Measurements from ENCODE around the gene TTC19.

The TTC19 gene

GRCh38 chr17:15999141-15999973 lies at the start of gene TTC19, which contains the start of gene ZSWIM7:
Gene TTC19, plus strand, starts transcription at chr17:15999824. Its CDS starts 25 bp downstream, at chr17:15999849.
Gene ZSWIM7, minus strand, starts transcription at chr17:15999704. Its CDS starts 110 bp downstream, at chr17:15999594.
- H3K9ac ChIP-seq, result peak within 1 kb of the TSS; percentile 79
- H3K36me3 ChIP-seq (ENCODE audit: control insufficient read depth, insufficient read depth, low read length), result no peaks in the 10 kb centered on the region
- H2AFZ ChIP-seq, result peak within 1 kb of the TSS; percentile 91
- H3K4me2 ChIP-seq (ENCODE audit: low read length), result peak within 1 kb of the TSS; percentile 98
- H3K27ac ChIP-seq, result peak within 1 kb of the TSS; percentile 89
- peak; percentile 21 for TF ChIP-seq CTCF (IDR thresholded peaks at IDR 0.05)
- H3K4me3 ChIP-seq (ENCODE audit: low read depth, low read length), result peak within 1 kb of the TSS; percentile 82
- H3K79me2 ChIP-seq, result peaks cover 17% of the 10 kb centered on the region
- no peaks in the 10 kb centered on the region for H3K9me3 ChIP-seq (ENCODE audit: control insufficient read depth, low read length)
- no peaks in the 10 kb centered on the region for H3K4me1 ChIP-seq
- no peaks in the 10 kb centered on the region for H3K27me3 ChIP-seq (ENCODE audit: control insufficient read depth, insufficient read depth, low read length)

GRCh38 chr17:15951368-15952047 lies 48.1 kb upstream of the TTC19 start:
- Histone ChIP-seq H3K79me2 (no peaks in the 10 kb centered on the region), H3K36me3 (ENCODE audit: control insufficient read depth, insufficient read depth, low read length) (no peaks in the 10 kb centered on the region), H3K27ac (no peak overlapping the region), H2AFZ (no peak overlapping the region), H3K9me3 (ENCODE audit: control insufficient read depth, low read length) (no peaks in the 10 kb centered on the region), H3K4me3 (ENCODE audit: low read depth, low read length) (no peak overlapping the region), H3K27me3 (ENCODE audit: control insufficient read depth, insufficient read depth, low read length) (no peaks in the 10 kb centered on the region), H3K9ac (no peak overlapping the region), H3K4me1 (no peaks in the 10 kb centered on the region), H3K4me2 (ENCODE audit: low read length) (no peak overlapping the region)
- no peak for TF ChIP-seq CTCF (IDR thresholded peaks at IDR 0.05)

- no peak overlapping the region for H3K4me3 ChIP-seq (ENCODE audit: low read depth, low read length)
- no peaks in the 10 kb centered on the region for H3K36me3 ChIP-seq (ENCODE audit: control insufficient read depth, insufficient read depth, low read length)
- no peak overlapping the region for H3K27ac ChIP-seq
- H2AFZ ChIP-seq, result no peak overlapping the region
- no peak for TF ChIP-seq CTCF (IDR thresholded peaks at IDR 0.05)
- H3K79me2 ChIP-seq, result no peaks in the 10 kb centered on the region
- no peaks in the 10 kb centered on the region for H3K4me1 ChIP-seq
- H3K9me3 ChIP-seq (ENCODE audit: control insufficient read depth, low read length), result no peaks in the 10 kb centered on the region
- no peaks in the 10 kb centered on the region for H3K27me3 ChIP-seq (ENCODE audit: control insufficient read depth, insufficient read depth, low read length)
- H3K9ac ChIP-seq, result no peak overlapping the region
- H3K4me2 ChIP-seq (ENCODE audit: low read length), result no peak overlapping the region
Measured at GRCh38 chr17:15952048-15952532, 47.5 kb upstream of the TTC19 start.

GRCh38 chr17:15952916-15953790 lies 46.5 kb upstream of the TTC19 start:
- TF ChIP-seq CTCF (IDR thresholded peaks at IDR 0.05), result no peak

More at GRCh38 chr17:15952916-15953790, 46.5 kb upstream of the TTC19 start:
- Histone ChIP-seq H3K27ac (no peak overlapping the region), H3K4me3 (ENCODE audit: low read depth, low read length) (no peak overlapping the region), H3K9ac (no peak overlapping the region), H3K9me3 (ENCODE audit: control insufficient read depth, low read length) (no peaks in the 10 kb centered on the region), H3K4me1 (no peaks in the 10 kb centered on the region), H3K36me3 (ENCODE audit: control insufficient read depth, insufficient read depth, low read length) (no peaks in the 10 kb centered on the region), H3K4me2 (ENCODE audit: low read length) (no peak overlapping the region), H2AFZ (no peak overlapping the region), H3K79me2 (no peaks in the 10 kb centered on the region), H3K27me3 (ENCODE audit: control insufficient read depth, insufficient read depth, low read length) (no peaks in the 10 kb centered on the region)

Measured in parathyroid adenoma (tissue), 2 donors.